Ovary (tissue), 3 donors: ENCODE measurements around the gene PLOD1.

Source experiments
- POLR2A ChIP-seq: fragments of 450-650 bp; IDR thresholded peaks from one replicate; pipeline ENCODE4 v1.6.1; 2017; ENCODE audit warnings: antibody characterized with exemption, mild to moderate bottlenecking, moderate library complexity
- TF ChIP-seq, protein P1 (sequence below), 3 donors: fragments of 450-650 bp in 2 of 3; fragments of 200-600 bp in 1 of 3; IDR thresholded peaks; one replicate each; pipeline versions ENCODE4 v1.5.1 to v1.8.0; 2016 to 2022; ENCODE audit warnings: antibody characterized with exemption in 3 of 3, mild to moderate bottlenecking in 1 of 3
- donor health status: DM: no; HTN: no; CAD: no.

DNA sequence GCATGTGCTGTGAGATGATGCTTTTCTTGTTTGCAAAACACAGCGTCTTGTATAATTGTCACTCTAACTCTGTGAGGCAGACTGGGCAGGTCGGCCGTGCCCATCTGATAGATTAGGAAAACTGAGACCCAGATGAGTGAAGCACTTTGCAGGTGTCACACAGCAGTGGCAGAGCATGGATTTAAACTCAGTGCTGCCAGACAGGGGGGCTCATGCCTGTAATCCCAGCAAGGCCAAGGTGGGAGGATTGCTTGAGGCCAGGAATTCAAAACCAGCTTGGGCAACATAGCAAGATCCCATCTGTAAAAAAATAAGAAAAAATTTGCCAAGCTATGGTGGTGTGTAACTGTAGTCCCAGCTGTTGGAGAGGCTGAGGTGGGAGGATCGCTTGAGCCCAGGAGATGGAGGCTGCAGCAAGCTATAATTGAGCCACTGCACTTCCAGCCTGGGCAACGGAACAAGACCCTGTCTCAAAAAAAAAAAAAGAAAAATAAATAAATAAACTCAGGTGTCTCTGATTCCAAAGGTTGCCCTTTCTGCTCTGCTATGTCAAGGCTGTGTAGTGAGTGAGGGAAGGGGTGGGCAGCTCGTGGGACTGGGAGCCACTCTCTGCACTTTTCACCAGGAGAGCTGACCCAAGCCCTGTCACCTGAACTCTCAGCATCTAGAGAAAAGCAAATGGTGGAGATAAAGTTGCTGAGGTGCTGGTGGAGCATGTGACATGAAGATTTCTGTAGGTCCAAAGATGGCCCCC is 42.9 kb upstream of the PLOD1 start:
- TF ChIP-seq, protein P1, sequence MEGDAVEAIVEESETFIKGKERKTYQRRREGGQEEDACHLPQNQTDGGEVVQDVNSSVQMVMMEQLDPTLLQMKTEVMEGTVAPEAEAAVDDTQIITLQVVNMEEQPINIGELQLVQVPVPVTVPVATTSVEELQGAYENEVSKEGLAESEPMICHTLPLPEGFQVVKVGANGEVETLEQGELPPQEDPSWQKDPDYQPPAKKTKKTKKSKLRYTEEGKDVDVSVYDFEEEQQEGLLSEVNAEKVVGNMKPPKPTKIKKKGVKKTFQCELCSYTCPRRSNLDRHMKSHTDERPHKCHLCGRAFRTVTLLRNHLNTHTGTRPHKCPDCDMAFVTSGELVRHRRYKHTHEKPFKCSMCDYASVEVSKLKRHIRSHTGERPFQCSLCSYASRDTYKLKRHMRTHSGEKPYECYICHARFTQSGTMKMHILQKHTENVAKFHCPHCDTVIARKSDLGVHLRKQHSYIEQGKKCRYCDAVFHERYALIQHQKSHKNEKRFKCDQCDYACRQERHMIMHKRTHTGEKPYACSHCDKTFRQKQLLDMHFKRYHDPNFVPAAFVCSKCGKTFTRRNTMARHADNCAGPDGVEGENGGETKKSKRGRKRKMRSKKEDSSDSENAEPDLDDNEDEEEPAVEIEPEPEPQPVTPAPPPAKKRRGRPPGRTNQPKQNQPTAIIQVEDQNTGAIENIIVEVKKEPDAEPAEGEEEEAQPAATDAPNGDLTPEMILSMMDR (IDR thresholded peaks at IDR 0.05), result no peak
- no peak for TF ChIP-seq POLR2A
